WERI-Rb-1 (cell line): ENCODE data around the gene MARCHF10.

Experiments used
- DNase-seq: peaks from one replicate; pipeline ENCODE4 v3.0.0-alpha.2; 2020
- H3K27ac ChIP-seq: fragments of 250-450 bp; sonication (Bioruptor Pico); 2 replicates; pipeline ENCODE4 v1.5.1; 2020; ENCODE audit warnings: mild to moderate bottlenecking, moderate library complexity
- H3K27me3 ChIP-seq: fragments of 250-450 bp; sonication (Bioruptor Pico); 2 replicates; pipeline ENCODE4 v1.5.1; 2021; ENCODE audit warnings: mild to moderate bottlenecking, low read depth, moderate library complexity; ENCODE audit not compliant: insufficient read depth, severe bottlenecking
- H3K36me3 ChIP-seq: fragments of 250-450 bp; sonication (Bioruptor Pico); 2 replicates; pipeline ENCODE4 v1.5.1; 2020; ENCODE audit warnings: mild to moderate bottlenecking, moderate library complexity
- H3K4me3 ChIP-seq: 2 replicates; pipeline ENCODE4 v1.5.1; 2011; ENCODE audit warnings: low read depth, mild to moderate bottlenecking, control low read depth, low read length
- H3K9me3 ChIP-seq: fragments of 250-450 bp; sonication (Bioruptor Pico); 2 replicates; pipeline ENCODE4 v1.5.1; 2021; ENCODE audit warnings: mild to moderate bottlenecking, moderate library complexity; ENCODE audit not compliant: severe bottlenecking
- CTCF ChIP-seq: IDR thresholded peaks from 2 replicates; pipeline ENCODE4 v1.5.1; 2011; ENCODE audit warnings: low read depth, mild to moderate bottlenecking, control low read depth, inconsistent platforms, low read length

Gene MARCHF10

DNA sequence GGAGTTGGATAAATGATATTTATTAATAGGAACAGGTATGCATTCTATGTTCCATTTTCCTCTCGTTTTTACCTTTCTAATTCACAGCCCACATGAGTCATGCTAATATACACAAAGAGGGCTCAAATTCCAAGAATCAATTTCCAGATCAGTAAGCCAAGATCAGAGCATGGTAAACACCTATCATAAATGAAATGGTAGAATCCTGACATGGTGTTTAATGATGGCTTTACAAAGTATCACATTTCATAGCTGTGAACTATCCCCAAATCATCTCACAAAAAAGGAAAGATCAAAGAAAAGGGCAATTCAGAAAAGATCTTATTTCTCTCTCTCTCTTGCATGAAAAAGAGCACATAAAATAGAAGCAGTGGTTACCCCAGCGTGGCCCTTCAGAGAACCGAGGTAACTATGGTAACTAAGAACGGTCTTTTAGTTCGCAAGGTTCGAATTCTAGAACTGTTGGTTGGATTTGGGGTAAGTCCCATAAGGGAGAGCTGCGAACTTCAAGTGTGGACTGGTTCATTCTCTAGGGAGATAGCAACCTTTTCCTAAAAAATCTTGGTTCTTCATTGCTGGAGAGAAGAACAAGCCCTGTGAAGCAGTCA, 73.0 kb downstream of the MARCHF10 start:
- no peak for TF ChIP-seq CTCF
- no peaks in the 10 kb centered on the region for H3K27me3 ChIP-seq
- no peak overlapping the region for H3K27ac ChIP-seq
- H3K4me3 ChIP-seq, result no peak overlapping the region
- DNase-seq, result no peak
- no peaks in the 10 kb centered on the region for H3K36me3 ChIP-seq
- H3K9me3 ChIP-seq, result no peaks in the 10 kb centered on the region

- Histone ChIP-seq H3K4me3 (no peak overlapping the region), H3K36me3 (no peaks in the 10 kb centered on the region), H3K9me3 (no peaks in the 10 kb centered on the region), H3K27ac (no peak overlapping the region), H3K27me3 (no peaks in the 10 kb centered on the region)
- no peak for TF ChIP-seq CTCF
- no peak for DNase-seq
Observed at GRCh38 chr17:62732125-62732524, 76.0 kb downstream of the MARCHF10 start.

- no peak for DNase-seq
- Histone ChIP-seq H3K4me3 (no peak overlapping the region), H3K36me3 (no peaks in the 10 kb centered on the region), H3K27ac (no peak overlapping the region), H3K27me3 (no peaks in the 10 kb centered on the region), H3K9me3 (no peaks in the 10 kb centered on the region)
- TF ChIP-seq CTCF, result 0 out of 2 replicates have a peak, but pooled peaks have one; percentile 9
Observed at GRCh38 chr17:62727916-62728672, 80.0 kb downstream of the MARCHF10 start.

DNA sequence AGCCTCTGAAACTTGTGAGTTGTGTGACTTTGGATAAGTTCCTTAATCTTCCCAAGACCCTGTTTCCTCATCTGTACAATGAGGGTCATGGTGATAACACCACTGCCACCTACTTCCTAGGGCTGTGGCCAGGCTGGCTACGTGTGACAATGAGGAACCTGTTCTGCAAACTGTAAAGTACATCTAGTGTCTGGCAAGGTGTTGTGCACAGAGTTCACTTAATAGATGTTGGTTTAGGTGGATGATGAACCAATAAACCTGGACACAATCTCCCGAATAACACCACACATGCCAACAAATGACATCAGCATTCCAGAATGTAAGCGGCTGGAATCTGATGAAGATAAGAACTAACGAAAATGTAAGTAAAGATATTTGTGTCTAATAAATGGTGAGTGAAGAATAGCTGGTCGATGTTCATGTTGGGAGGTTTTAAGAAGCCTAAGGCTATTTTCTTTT, 82.3 kb downstream of the MARCHF10 start:
- H3K4me3 ChIP-seq, result no peak overlapping the region
- H3K27me3 ChIP-seq, result no peaks in the 10 kb centered on the region
- H3K9me3 ChIP-seq, result no peaks in the 10 kb centered on the region
- TF ChIP-seq CTCF, result no peak
- no peak overlapping the region for H3K27ac ChIP-seq
- DNase-seq, result no peak
- H3K36me3 ChIP-seq, result no peaks in the 10 kb centered on the region

DNA sequence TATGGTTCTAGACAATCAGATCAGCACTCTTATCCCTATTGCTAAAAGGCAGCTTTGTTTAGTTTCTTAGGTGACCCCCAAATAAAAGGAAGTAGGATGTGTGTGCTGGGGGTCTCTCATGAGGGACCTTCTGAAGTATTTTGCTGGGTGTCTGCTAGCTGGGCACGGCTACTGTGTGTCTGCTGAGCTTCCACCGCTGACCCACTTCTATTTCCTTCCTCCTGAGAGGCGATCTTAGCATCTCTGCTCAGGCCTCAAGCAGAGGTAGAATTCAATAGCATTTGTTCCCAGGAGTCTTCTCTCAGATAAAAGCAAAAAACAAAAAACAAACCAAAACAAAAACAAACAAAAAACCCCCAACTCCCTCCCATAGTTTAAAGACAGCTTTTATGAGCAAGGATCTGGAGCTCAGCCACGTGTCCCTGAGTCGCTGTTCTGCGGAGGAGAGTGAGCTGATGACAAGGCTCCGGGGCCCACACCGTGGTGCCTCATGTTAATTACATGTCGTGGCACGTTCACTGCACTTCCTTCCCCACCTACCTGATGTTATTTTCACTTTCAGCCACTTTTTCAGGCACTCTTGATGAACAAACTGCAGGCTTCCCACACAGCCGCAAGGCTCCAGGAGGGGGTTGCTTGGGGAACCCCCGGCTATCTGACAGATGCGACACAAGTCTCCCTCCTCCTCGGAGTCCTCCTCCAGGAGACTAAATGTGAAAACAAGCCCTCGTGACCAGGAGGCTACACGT, 83.5 kb downstream of the MARCHF10 start:
- Histone ChIP-seq H3K9me3 (no peaks in the 10 kb centered on the region), H3K27me3 (no peaks in the 10 kb centered on the region), H3K27ac (no peak overlapping the region), H3K4me3 (no peak overlapping the region), H3K36me3 (no peaks in the 10 kb centered on the region)
- no peak for DNase-seq
- TF ChIP-seq CTCF, result no peak
